RWPE1 (cell line): Measurements from ENCODE around the gene KRT80.

ENCODE experiments used
- CTCF ChIA-PET: fragments of 350-600 bp; sonication (Branson Sonifier 250); formaldehyde crosslinking; extraction: SDS; loops from one replicate; lab custom pipeline; 2021; lab: Yijun Ruan, JAX
- POLR2A ChIA-PET: fragments of 400-600 bp; formaldehyde crosslinking; extraction: SDS; loops from one replicate; lab custom pipeline; 2020; ENCODE audit warnings: antibody characterized with exemption; ENCODE audit not compliant: low non-redundant PET; lab: Yijun Ruan, JAX
- DNase-seq: peaks from one replicate; pipeline ENCODE4 v3.0.0; 2012; ENCODE audit warnings: low spot score
- H3K27ac ChIP-seq: fragments of 450-650 bp; 2 replicates; pipeline ENCODE4 v1.5.1; 2017
- CTCF ChIP-seq: fragments of 450-650 bp; conservative IDR thresholded peaks from 2 replicates; pipeline ENCODE4 v1.5.1; 2017; ENCODE audit warnings: low read depth, mild to moderate bottlenecking

Gene KRT80

GRCh38 chr12:52141306-52141705 is 50.5 kb downstream of the KRT80 start:
- H3K27ac ChIP-seq = peak overlapping the region; percentile 100
- ChIA-PET CTCF (interaction anchor here (1.8 kb wide), 1 partner anchor 186 kb away, joined by 5 read pairs; no protein-coding TSS in a partner anchor), POLR2A (no interaction called here)
- no peak for TF ChIP-seq CTCF
- DNase-seq = no peak

GRCh38 chr12:52139579-52140062 is 52.2 kb downstream of the KRT80 start:
- peak overlapping the region; percentile 100 for H3K27ac ChIP-seq
- POLR2A ChIA-PET = no interaction called here
- peak; percentile 95 for TF ChIP-seq CTCF
- DNase-seq = peak; percentile 91
- CTCF ChIA-PET = interaction anchor here (0.5 to 1.8 kb wide), 8 partner anchors 12 to 1073 kb away, joined by 3 to 7 read pairs (median 4); partner anchors contain the start of gene KRT3

GRCh38 chr12:52139147-52139546 is 52.7 kb downstream of the KRT80 start:
- ChIA-PET CTCF (interaction anchor here (0.6 to 1.4 kb wide), 5 partner anchors 103 to 842 kb away, joined by 3 to 5 read pairs (median 4); no protein-coding TSS in a partner anchor), POLR2A (no interaction called here)

GRCh38 chr12:52137746-52138145 is 54.1 kb downstream of the KRT80 start:
- no peak for TF ChIP-seq CTCF
- no peak for DNase-seq
- ChIA-PET CTCF (interaction anchor here (0.6 to 1.3 kb wide), 3 partner anchors 65 to 743 kb away, joined by 3 to 4 read pairs (median 3); no protein-coding TSS in a partner anchor), POLR2A (no interaction called here)
- H3K27ac ChIP-seq = no peak overlapping the region; the same call in 1 of the 2 replicates

More at GRCh38 chr12:52139147-52139546, 52.7 kb downstream of the KRT80 start:
- H3K27ac ChIP-seq = peak overlapping the region; percentile 100
- TF ChIP-seq CTCF = no peak
- no peak for DNase-seq

- ChIA-PET POLR2A (no interaction called here), CTCF (interaction anchor here (0.6 to 1.6 kb wide), 4 partner anchors 10 to 129 kb away, joined by 3 to 5 read pairs (median 4); no protein-coding TSS in a partner anchor)
- no peak for TF ChIP-seq CTCF
- H3K27ac ChIP-seq = peak overlapping the region; percentile 78
- DNase-seq = no peak
These were observed 59.1 kb downstream of the KRT80 start for GRCh38 chr12:52132754-52133161.

- no peak overlapping the region; the same call in 1 of the 2 replicates for H3K27ac ChIP-seq
- ChIA-PET CTCF (interaction anchor here (0.7 to 1.4 kb wide), 3 partner anchors 9 to 790 kb away, joined by 3 read pairs; no protein-coding TSS in a partner anchor), POLR2A (no interaction called here)
- no peak for DNase-seq
- TF ChIP-seq CTCF = no peak
These were observed 61.1 kb downstream of the KRT80 start for GRCh38 chr12:52130711-52131110.
